K562 (cell line): Measurements from ENCODE around the gene ATP5F1A. TPM values are rescaled to one million over a fixed set of nuclear protein-coding genes. Genes with fewer than 3 reads are reported as not detected.
A peak's percentile ranks its signal among the peaks of the same experiment; 100 is the strongest.

Source experiments
- BRD4 ChIP-seq: fragments of 200-600 bp; sonication (generic); IDR thresholded peaks from 2 replicates; pipeline ENCODE4 v1.6.1; 2017; ENCODE audit warnings: inconsistent platforms
- CBFA2T3 ChIP-seq: fragments of 450-650 bp; IDR thresholded peaks from 2 replicates; pipeline ENCODE4 v1.6.1; 2017
- CBX1 ChIP-seq: sonication (generic); IDR thresholded peaks from 2 replicates; pipeline ENCODE4 v1.6.1; 2016; ENCODE audit warnings: antibody characterized with exemption, low read depth, mild to moderate bottlenecking
- DACH1 ChIP-seq: fragments of 450-650 bp; IDR thresholded peaks from 2 replicates; pipeline ENCODE4 v1.6.1; 2018; ENCODE audit not compliant: partially characterized antibody
- EP300 ChIP-seq: IDR thresholded peaks from 2 replicates; pipeline ENCODE4 v1.6.1; 2012; ENCODE audit warnings: low read length, improper control_type of control experiment
- FOXA3 ChIP-seq, 2 experiments: fragments of 450-650 bp in 1 of 2; sonication (generic) in 1 of 2; formaldehyde crosslinking; IDR thresholded peaks in 1 of 2; conservative IDR thresholded peaks in 1 of 2; 2 replicates each; pipeline versions ENCODE4 v1.4.0 to v1.8.0; 2020 to 2022; ENCODE audit warnings: mild to moderate bottlenecking in 2 of 2, missing genetic modification reagents in 1 of 2
- HSF4 ChIP-seq: fragments of 250-450 bp; sonication (Bioruptor Pico); IDR thresholded peaks from 2 replicates; pipeline ENCODE4 v2.1.2; 2022; ENCODE audit warnings: mild to moderate bottlenecking, moderate library complexity, borderline replicate concordance
- KAT2B ChIP-seq: IDR thresholded peaks from one replicate; pipeline ENCODE4 v1.6.1; 2012; ENCODE audit warnings: low read depth, mild to moderate bottlenecking, control low read depth, inconsistent platforms, low read length, moderate library complexity
- MAFF ChIP-seq: IDR thresholded peaks from 2 replicates; pipeline ENCODE4 v1.6.1; 2012; ENCODE audit warnings: low read length, improper control_type of control experiment
- MCM2 ChIP-seq: fragments of 450-650 bp; IDR thresholded peaks from 2 replicates; pipeline ENCODE4 v1.6.1; 2017; ENCODE audit warnings: low read depth, mild to moderate bottlenecking
- MCM7 ChIP-seq, 2 experiments: fragments of 450-650 bp; IDR thresholded peaks; 2 replicates each; pipeline ENCODE4 v1.6.1; 2016 to 2018
- PTBP1 ChIP-seq: fragments of 200-400 bp; formaldehyde crosslinking; IDR thresholded peaks from 2 replicates; pipeline ENCODE4 v1.6.1; 2017; ENCODE audit warnings: low read depth, low read length
- STAG1 ChIP-seq: sonication (generic); formaldehyde crosslinking; IDR thresholded peaks from 2 replicates; pipeline ENCODE4 v1.5.0; 2020; ENCODE audit warnings: missing genetic modification reagents, borderline replicate concordance
- ZNF77 ChIP-seq: fragments of 250-450 bp; sonication (Bioruptor Pico); IDR thresholded peaks from 2 replicates; pipeline ENCODE4 v1.5.0; 2020
- ZNF778 ChIP-seq: fragments of 450-650 bp; formaldehyde crosslinking; IDR thresholded peaks from 2 replicates; pipeline ENCODE4 v1.4.0; 2020; ENCODE audit warnings: mild to moderate bottlenecking, moderate library complexity
- polyA plus RNA-seq, 8 experiments: library from polyadenylated mRNA; depleted of rRNA in 4 of 8; stranded (reverse) in 5 of 8; unstranded in 3 of 8; fragments of >200 nt; fragmentation: Nextera tagmentation in 2 of 8; fragmentation: Illumina TruSeq in 1 of 8; extraction: Ambion mirVana in 2 of 8; extraction: Trizol in 1 of 8; gene quantifications; 2 replicates each; pipeline versions ENCODE4 v1.2.1 to v1.2.3, GENCODE V29; 2011 to 2014; ENCODE audit warnings: inconsistent platforms in 1 of 8, missing spikeins in 1 of 8
- total RNA-seq, 7 experiments: library from RNA; depleted of rRNA in 6 of 7; stranded (reverse); fragments of >200 nt in 6 of 7; fragmentation: Illumina TruSeq in 2 of 7; extraction: Trizol in 2 of 7; gene quantifications; 2 replicates each; pipeline versions ENCODE4 v1.2.1 to v1.2.3, GENCODE V29; 2011 to 2021; ENCODE audit warnings: low replicate concordance in 1 of 7
- TF ChIP-seq, protein P1 (sequence below): sonication (generic); formaldehyde crosslinking; IDR thresholded peaks from 2 replicates; pipeline ENCODE4 v1.5.0; 2020; ENCODE audit warnings: missing genetic modification reagents
- TF ChIP-seq, protein P2 (sequence below): fragments of 250-450 bp; sonication (Bioruptor Pico); IDR thresholded peaks from 2 replicates; pipeline ENCODE4 v1.8.0; 2021; ENCODE audit warnings: mild to moderate bottlenecking, moderate library complexity
- TF ChIP-seq, protein P3 (sequence below): sonication (generic); formaldehyde crosslinking; IDR thresholded peaks from 2 replicates; pipeline ENCODE4 v1.9.0; 2022; ENCODE audit warnings: mild to moderate bottlenecking, missing genetic modification reagents
- TF ChIP-seq, protein P4 (sequence below): sonication (generic); formaldehyde crosslinking; IDR thresholded peaks from 2 replicates; pipeline ENCODE4 v1.8.0; 2022; ENCODE audit warnings: missing genetic modification reagents, mild to moderate bottlenecking, borderline replicate concordance
- TF ChIP-seq, protein P5 (sequence below): fragments of 150-350 bp; IDR thresholded peaks from 2 replicates; pipeline ENCODE4 v1.6.1; 2014; ENCODE audit warnings: low read depth, mild to moderate bottlenecking, low read length, borderline replicate concordance

The ATP5F1A gene
- total and polyA plus RNA-seq, 9 of the 15 experiments (the other 6 are each of a cell fraction or from before 2014, with no cell fraction given) = 377 to 762 (median 490) TPM

DNA sequence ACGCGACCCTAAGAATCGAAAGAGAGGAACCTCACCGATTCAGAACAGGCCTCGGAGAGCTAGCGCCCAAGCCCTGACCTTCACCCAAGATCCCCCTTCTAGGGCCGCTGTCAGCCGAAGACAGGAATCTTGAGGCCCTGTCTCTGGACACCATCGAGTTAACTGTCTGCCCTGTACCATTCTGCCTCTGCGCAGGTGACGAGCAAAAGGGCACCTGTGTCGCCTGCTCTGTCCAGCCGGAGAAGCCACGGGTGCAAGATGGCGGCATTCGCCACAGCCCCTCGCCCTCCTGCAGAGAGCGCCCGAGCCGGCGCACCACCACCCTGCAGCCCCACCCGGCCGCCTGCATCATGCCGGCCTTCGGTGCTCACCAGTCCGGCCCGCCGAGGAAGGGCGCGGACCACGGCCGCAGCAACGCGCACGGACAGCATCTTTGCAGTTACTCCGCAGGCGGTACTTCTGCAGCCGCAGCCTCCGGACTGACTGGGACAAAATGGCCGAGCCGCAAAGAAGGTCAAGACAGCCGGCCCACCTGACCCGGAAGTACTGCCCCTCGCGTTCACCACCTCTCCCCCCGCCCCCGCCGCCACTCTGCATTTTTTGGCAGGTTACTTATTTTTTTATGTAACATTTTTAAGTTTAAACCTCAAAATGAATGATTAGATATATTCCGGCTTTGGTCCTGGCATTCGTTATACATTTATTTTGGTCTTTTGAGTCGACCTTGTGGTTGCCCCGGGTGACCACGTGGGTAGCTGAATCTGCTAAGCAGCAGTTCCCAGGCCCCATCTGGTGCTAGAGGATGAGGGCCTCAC is at the start of gene ATP5F1A (continued):
- TF ChIP-seq, protein P1, sequence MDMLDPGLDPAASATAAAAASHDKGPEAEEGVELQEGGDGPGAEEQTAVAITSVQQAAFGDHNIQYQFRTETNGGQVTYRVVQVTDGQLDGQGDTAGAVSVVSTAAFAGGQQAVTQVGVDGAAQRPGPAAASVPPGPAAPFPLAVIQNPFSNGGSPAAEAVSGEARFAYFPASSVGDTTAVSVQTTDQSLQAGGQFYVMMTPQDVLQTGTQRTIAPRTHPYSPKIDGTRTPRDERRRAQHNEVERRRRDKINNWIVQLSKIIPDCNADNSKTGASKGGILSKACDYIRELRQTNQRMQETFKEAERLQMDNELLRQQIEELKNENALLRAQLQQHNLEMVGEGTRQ (CRISPR knock-in tag) = peak; percentile 61
- TF ChIP-seq MAFF = no peak
- TF ChIP-seq, protein P2, sequence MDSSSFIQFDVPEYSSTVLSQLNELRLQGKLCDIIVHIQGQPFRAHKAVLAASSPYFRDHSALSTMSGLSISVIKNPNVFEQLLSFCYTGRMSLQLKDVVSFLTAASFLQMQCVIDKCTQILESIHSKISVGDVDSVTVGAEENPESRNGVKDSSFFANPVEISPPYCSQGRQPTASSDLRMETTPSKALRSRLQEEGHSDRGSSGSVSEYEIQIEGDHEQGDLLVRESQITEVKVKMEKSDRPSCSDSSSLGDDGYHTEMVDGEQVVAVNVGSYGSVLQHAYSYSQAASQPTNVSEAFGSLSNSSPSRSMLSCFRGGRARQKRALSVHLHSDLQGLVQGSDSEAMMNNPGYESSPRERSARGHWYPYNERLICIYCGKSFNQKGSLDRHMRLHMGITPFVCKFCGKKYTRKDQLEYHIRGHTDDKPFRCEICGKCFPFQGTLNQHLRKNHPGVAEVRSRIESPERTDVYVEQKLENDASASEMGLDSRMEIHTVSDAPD (CRISPR knock-in tag) = no peak
- TF ChIP-seq MCM7 (IDR thresholded peaks at IDR 0.05) = no peak
- TF ChIP-seq FOXA3 (CRISPR knock-in tag; conservative IDR thresholded peaks at IDR 0.05 in 1 of 2, IDR thresholded peaks at IDR 0.05 in 1 of 2) = no peak
- no peak for TF ChIP-seq ZNF778 (CRISPR knock-in tag)
- no peak for TF ChIP-seq HSF4 (CRISPR knock-in tag)
- no peak for TF ChIP-seq MCM2
- TF ChIP-seq PTBP1 = no peak
- no peak for TF ChIP-seq STAG1
- 0 out of 2 replicates have a peak, but pooled peaks have one; percentile 4 for TF ChIP-seq CBX1
- TF ChIP-seq, protein P3, sequence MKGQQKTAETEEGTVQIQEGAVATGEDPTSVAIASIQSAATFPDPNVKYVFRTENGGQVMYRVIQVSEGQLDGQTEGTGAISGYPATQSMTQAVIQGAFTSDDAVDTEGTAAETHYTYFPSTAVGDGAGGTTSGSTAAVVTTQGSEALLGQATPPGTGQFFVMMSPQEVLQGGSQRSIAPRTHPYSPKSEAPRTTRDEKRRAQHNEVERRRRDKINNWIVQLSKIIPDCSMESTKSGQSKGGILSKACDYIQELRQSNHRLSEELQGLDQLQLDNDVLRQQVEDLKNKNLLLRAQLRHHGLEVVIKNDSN (CRISPR knock-in tag) = peak; percentile 74
- no peak for TF ChIP-seq DACH1
- no peak for TF ChIP-seq KAT2B
- TF ChIP-seq, protein P4, sequence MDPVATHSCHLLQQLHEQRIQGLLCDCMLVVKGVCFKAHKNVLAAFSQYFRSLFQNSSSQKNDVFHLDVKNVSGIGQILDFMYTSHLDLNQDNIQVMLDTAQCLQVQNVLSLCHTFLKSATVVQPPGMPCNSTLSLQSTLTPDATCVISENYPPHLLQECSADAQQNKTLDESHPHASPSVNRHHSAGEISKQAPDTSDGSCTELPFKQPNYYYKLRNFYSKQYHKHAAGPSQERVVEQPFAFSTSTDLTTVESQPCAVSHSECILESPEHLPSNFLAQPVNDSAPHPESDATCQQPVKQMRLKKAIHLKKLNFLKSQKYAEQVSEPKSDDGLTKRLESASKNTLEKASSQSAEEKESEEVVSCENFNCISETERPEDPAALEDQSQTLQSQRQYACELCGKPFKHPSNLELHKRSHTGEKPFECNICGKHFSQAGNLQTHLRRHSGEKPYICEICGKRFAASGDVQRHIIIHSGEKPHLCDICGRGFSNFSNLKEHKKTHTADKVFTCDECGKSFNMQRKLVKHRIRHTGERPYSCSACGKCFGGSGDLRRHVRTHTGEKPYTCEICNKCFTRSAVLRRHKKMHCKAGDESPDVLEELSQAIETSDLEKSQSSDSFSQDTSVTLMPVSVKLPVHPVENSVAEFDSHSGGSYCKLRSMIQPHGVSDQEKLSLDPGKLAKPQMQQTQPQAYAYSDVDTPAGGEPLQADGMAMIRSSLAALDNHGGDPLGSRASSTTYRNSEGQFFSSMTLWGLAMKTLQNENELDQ (CRISPR knock-in tag) = no peak
- no peak for TF ChIP-seq ZNF77 (CRISPR knock-in tag)
- no peak for TF ChIP-seq CBFA2T3
- no peak for TF ChIP-seq EP300
- peak; percentile 43; the same call in 1 of the 2 replicates for TF ChIP-seq BRD4
- TF ChIP-seq, protein P5, sequence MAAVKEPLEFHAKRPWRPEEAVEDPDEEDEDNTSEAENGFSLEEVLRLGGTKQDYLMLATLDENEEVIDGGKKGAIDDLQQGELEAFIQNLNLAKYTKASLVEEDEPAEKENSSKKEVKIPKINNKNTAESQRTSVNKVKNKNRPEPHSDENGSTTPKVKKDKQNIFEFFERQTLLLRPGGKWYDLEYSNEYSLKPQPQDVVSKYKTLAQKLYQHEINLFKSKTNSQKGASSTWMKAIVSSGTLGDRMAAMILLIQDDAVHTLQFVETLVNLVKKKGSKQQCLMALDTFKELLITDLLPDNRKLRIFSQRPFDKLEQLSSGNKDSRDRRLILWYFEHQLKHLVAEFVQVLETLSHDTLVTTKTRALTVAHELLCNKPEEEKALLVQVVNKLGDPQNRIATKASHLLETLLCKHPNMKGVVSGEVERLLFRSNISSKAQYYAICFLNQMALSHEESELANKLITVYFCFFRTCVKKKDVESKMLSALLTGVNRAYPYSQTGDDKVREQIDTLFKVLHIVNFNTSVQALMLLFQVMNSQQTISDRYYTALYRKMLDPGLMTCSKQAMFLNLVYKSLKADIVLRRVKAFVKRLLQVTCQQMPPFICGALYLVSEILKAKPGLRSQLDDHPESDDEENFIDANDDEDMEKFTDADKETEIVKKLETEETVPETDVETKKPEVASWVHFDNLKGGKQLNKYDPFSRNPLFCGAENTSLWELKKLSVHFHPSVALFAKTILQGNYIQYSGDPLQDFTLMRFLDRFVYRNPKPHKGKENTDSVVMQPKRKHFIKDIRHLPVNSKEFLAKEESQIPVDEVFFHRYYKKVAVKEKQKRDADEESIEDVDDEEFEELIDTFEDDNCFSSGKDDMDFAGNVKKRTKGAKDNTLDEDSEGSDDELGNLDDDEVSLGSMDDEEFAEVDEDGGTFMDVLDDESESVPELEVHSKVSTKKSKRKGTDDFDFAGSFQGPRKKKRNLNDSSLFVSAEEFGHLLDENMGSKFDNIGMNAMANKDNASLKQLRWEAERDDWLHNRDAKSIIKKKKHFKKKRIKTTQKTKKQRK = no peak
